Thyroid gland (tissue), 4 donors: Measurements from ENCODE around the gene TIMM44. TPM values are rescaled to one million over a fixed set of nuclear protein-coding genes. Genes with fewer than 3 reads are reported as not detected.

Experiments
- DNase-seq, 2 donors: peaks; one replicate each; pipeline ENCODE4 v3.0.0-alpha.2; 2019
- H3K27ac ChIP-seq, 3 donors: fragments of 200-600 bp; sonication (generic); 1 replicate in 2 of 3; 2 replicates in 1 of 3; pipeline ENCODE4 v1.5.1; 2016 to 2019; ENCODE audit warnings: mild to moderate bottlenecking in 1 of 3, moderate library complexity in 1 of 3
- H3K27me3 ChIP-seq: fragments of 200-600 bp; sonication (generic); one replicate; pipeline ENCODE4 v1.5.1; 2019
- H3K36me3 ChIP-seq, 2 donors: fragments of 200-600 bp; sonication (generic); one replicate each; pipeline ENCODE4 v1.5.1; 2016 to 2019
- H3K4me1 ChIP-seq, 2 donors: fragments of 200-600 bp; sonication (generic); one replicate each; pipeline ENCODE4 v1.5.1; 2017 to 2019
- H3K4me3 ChIP-seq, 3 donors: fragments of 200-600 bp; sonication (generic); replicated peaks in 1 of 3; 1 replicate in 2 of 3; 2 replicates in 1 of 3; pipeline ENCODE4 v1.5.1; 2016; ENCODE audit warnings: mild to moderate bottlenecking in 1 of 3
- H3K9me3 ChIP-seq: fragments of 200-600 bp; sonication (generic); one replicate; pipeline ENCODE4 v1.5.1; 2017
- POLR2A ChIP-seq, 2 donors: fragments of 450-650 bp; IDR thresholded peaks; one replicate each; pipeline ENCODE4 v1.6.1; 2017; ENCODE audit warnings: antibody characterized with exemption in 2 of 2, mild to moderate bottlenecking in 2 of 2, moderate library complexity in 1 of 2
- WGBS, 2 donors: methylation state at CpG; one replicate each; pipeline ENCODE4 v1.1.5; 2017; 5-methylcytosine and 5-hydroxymethylcytosine counted together
- intact Hi-C: fragments of 100-400 bp; cut with DNase I; formaldehyde crosslinking; loops from one replicate; pipeline ENCODE4 v1.15.1; 2023
- total RNA-seq, 4 donors: library from RNA; depleted of rRNA; stranded (reverse); fragments of >200 nt; gene quantifications; one replicate each; pipeline ENCODE4 v1.2.3, GENCODE V29; 2016
- TF ChIP-seq, protein P1 (sequence below), 6 experiments: fragments of 200-600 bp in 3 of 6; fragments of 450-650 bp in 3 of 6; sonication (generic) in 3 of 6; IDR thresholded peaks; one replicate each; pipeline ENCODE4 v1.5.1; 2016 to 2019; ENCODE audit warnings: antibody characterized with exemption in 6 of 6, mild to moderate bottlenecking in 2 of 6, inconsistent platforms in 1 of 6, moderate library complexity in 1 of 6

Gene TIMM44
- total RNA-seq, 4 donors from 2014 or later = 47.4 to 85.6 (median 56.6) TPM

DNA sequence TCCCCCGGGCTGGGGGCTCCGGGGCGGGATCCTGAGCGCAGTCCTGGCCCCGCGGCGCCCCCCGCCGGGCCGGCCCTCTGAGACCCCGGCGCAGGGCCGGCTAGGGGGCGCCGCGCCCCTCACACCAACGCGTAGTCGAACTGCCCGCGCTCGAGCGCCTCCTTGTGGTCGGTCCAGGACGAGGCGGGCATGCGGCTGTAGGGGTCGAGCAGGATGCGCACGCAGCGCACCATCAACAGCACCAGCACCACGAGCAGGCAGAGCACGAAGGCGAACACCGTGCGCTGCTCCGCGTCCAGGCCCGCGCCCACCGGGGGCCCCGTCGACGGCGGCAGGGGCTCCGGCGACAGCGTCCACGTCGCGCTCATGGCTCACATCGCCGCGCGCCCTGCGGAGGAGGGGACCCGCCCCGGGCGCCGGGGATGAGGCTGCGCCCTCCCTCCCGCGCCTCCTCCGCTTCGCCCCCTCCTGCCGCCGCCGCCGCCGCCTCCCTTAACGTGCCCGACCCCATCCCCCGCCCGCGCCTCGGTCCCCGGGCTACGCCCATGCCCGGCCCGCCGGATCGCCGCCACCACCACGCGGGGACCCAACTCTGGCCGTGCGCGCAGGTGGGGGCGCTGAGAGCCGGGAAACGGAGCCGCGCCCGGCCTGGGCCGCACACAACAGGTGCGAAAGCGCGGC, 18.2 kb downstream of the TIMM44 start:
- 0% methylated on average over 1 of the region's 98 CpGs; no CpG with 5 or more reads in 1 of the 2 donors for WGBS, 2 donors
- intact Hi-C loops = no loop called here
- Histone ChIP-seq H3K27ac (no peak overlapping the region), H3K27me3 (no peaks in the 10 kb centered on the region), H3K36me3 (peaks cover 11% of the 10 kb centered on the region in 2 donors), H3K9me3 (no peaks in the 10 kb centered on the region), H3K4me3 (peak overlapping the region in 1 of 3 donors; percentile 50), H3K4me1 (peaks cover 17 to 60% of the 10 kb centered on the region in 2 donors)
- peak; percentile 55 to 56 for DNase-seq
- TF ChIP-seq POLR2A (IDR thresholded peaks at IDR 0.05) = no peak
- TF ChIP-seq, protein P1, sequence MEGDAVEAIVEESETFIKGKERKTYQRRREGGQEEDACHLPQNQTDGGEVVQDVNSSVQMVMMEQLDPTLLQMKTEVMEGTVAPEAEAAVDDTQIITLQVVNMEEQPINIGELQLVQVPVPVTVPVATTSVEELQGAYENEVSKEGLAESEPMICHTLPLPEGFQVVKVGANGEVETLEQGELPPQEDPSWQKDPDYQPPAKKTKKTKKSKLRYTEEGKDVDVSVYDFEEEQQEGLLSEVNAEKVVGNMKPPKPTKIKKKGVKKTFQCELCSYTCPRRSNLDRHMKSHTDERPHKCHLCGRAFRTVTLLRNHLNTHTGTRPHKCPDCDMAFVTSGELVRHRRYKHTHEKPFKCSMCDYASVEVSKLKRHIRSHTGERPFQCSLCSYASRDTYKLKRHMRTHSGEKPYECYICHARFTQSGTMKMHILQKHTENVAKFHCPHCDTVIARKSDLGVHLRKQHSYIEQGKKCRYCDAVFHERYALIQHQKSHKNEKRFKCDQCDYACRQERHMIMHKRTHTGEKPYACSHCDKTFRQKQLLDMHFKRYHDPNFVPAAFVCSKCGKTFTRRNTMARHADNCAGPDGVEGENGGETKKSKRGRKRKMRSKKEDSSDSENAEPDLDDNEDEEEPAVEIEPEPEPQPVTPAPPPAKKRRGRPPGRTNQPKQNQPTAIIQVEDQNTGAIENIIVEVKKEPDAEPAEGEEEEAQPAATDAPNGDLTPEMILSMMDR (IDR thresholded peaks at IDR 0.05) = peak in 5 of 6 experiments; percentile 55 to 75 (median 58)

DNA sequence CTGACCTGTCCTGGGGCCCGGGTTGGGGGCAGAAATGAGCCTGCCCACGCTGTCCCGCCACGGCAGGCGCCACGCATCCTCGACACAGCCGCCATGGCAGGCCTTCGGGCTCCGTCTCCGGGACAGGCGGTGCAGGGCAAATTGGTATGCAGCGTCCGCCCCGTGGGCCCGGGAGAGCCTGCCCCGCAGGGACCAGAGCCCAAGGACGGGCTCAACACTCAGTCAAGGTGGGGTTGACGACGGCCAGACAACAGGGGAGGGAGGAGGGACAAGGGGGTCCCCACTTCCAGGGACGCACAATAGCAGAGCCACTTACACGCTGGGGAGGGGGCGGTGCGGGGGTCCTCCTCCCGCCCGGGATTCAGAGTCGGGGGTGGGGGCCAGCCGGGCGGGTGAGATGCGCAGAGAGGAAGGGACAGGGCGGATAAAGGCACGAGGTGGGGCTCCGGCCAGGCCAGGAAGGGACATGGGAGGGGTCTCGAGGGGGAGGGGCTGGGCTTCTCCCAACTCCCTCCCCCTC, 18.8 kb downstream of the TIMM44 start:
- TF ChIP-seq, protein P1 (IDR thresholded peaks at IDR 0.05) = no peak
- no peak for TF ChIP-seq POLR2A (IDR thresholded peaks at IDR 0.05)
- 41 to 60% methylated on average over 16 to 28 of the region's 34 CpGs for WGBS, 2 donors
- peak overlapping the region in 1 of 3 donors; percentile 50 for H3K4me3 ChIP-seq
- no peaks in the 10 kb centered on the region for H3K27me3 ChIP-seq
- peaks cover 17 to 60% of the 10 kb centered on the region in 2 donors for H3K4me1 ChIP-seq
- H3K36me3 ChIP-seq = peaks cover 11% of the 10 kb centered on the region in 2 donors
- H3K27ac ChIP-seq = no peak overlapping the region
- intact Hi-C loops = no loop called here
- H3K9me3 ChIP-seq = no peaks in the 10 kb centered on the region
- no peak for DNase-seq

DNA sequence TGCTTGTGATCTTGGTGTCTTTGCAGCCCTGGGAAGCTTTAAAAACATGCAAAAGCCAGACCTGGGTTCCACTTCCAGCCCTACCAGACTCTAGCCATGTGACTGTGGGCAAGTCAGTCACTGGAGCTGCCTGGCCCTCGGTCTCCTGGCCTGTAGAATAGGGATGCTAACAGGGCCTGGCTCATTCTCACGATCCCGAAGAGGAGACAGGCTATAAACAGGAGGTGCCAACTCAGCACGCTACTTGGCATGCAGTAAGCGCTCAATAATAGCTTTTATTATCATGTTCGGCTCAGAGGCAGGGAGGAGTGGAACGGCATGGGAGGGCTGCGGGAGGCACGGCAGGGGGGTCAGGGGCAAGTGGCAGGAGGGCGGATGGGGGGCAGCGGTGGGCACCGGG, 19.2 kb downstream of the TIMM44 start:
- peaks cover 11% of the 10 kb centered on the region in 2 donors for H3K36me3 ChIP-seq
- no peak overlapping the region for H3K27ac ChIP-seq
- no peak for TF ChIP-seq POLR2A (IDR thresholded peaks at IDR 0.05)
- TF ChIP-seq, protein P1 (IDR thresholded peaks at IDR 0.05) = no peak
- peaks cover 17 to 60% of the 10 kb centered on the region in 2 donors for H3K4me1 ChIP-seq
- intact Hi-C loops = no loop called here
- H3K27me3 ChIP-seq = no peaks in the 10 kb centered on the region
- no peaks in the 10 kb centered on the region for H3K9me3 ChIP-seq
- no peak for DNase-seq
- WGBS, 2 donors = 81 to 87% methylated on average over 9 to 12 of the region's 12 CpGs
- no peak overlapping the region for H3K4me3 ChIP-seq

DNA sequence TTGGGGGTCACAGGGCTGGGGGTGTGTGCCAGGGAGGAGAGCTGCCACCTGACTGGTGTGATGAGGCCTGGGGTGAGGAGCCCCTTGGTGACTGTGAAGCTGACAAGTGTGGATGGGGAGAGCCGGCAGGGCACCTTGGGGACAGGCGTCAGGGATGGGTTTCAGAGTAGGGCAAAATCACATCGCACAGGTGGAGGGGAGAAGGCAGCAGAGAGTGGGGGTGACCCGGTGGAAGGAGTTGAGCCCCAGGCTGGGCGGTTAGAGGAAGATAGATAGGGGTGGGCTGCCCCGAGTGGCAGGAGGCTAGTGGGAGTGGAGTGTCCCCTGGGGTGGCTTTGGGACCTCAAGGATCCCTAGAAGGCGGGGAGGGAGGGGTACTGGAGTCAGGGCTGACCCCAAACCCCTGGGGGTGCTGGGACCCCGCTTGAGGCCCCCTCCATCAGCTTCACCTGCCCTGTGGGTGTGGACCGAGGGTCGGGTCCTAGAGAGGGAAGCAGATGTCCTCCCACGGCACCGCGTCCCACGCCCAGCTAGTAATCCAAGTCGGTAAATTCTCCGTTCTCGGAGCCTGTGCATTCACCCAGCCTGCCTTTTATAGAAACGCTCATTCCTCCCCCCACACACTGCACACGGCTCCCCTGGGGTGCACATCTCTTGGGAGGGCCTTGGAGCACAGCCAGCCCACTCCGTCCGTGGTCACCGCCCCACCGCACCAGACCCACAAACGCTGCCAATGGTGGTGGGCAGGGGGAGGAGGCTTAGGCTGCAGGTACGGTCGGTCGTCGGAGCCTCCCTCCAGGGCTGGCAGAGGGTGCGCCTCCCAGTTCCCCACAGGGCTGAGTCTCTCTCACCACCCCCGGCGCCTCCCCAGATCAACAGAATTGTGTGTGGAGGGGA, 19.9 kb downstream of the TIMM44 start:
- intact Hi-C loops = no loop called here
- Histone ChIP-seq H3K9me3 (no peaks in the 10 kb centered on the region), H3K27ac (no peak overlapping the region), H3K27me3 (peaks cover 3% of the 10 kb centered on the region), H3K4me3 (no peak overlapping the region), H3K36me3 (peaks cover 11% of the 10 kb centered on the region in 2 donors), H3K4me1 (peaks cover 17 to 54% of the 10 kb centered on the region in 2 donors)
- 85 to 88% methylated on average over 21 to 30 of the region's 31 CpGs for WGBS, 2 donors
- no peak for DNase-seq
- TF ChIP-seq, protein P1 (IDR thresholded peaks at IDR 0.05) = no peak
- TF ChIP-seq POLR2A (IDR thresholded peaks at IDR 0.05) = no peak
